AG20443 (cell line): ENCODE data around the gene RHOD.

Experiments used
- DNase-seq: peaks from one replicate; pipeline ENCODE4 v3.0.0; 2012; ENCODE audit warnings: low spot score, mixed read lengths

The RHOD gene

DNA sequence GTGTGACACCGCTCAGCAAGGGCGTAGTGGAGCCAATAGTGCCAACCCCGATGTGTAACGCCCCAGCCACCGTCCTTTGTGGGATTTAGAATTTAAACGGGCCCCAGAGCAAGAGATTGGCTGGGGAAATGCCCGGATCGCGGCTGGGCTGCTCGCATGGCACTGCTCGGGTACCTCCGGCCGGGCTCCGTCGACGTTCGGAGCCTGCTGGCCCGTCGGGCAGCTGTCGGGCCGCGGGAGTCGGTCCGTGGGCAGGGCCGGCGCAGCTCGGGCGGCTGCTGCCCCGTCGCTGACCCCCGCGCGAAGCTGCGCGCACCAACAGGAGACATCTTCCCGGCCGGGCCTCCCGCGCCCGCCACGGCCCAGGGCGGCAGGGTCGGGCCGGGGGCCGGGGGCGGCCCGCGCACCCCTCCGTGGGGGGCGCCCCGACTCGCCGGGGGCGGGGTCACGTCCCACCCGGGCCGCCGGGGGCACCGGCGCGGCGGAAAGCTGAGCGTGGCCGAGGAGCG is 61.1 kb downstream of the RHOD start:
- DNase-seq = peak; percentile 66

GRCh38 chr11:67118181-67118766 is 61.6 kb downstream of the RHOD start:
- peak; percentile 63 for DNase-seq

DNA sequence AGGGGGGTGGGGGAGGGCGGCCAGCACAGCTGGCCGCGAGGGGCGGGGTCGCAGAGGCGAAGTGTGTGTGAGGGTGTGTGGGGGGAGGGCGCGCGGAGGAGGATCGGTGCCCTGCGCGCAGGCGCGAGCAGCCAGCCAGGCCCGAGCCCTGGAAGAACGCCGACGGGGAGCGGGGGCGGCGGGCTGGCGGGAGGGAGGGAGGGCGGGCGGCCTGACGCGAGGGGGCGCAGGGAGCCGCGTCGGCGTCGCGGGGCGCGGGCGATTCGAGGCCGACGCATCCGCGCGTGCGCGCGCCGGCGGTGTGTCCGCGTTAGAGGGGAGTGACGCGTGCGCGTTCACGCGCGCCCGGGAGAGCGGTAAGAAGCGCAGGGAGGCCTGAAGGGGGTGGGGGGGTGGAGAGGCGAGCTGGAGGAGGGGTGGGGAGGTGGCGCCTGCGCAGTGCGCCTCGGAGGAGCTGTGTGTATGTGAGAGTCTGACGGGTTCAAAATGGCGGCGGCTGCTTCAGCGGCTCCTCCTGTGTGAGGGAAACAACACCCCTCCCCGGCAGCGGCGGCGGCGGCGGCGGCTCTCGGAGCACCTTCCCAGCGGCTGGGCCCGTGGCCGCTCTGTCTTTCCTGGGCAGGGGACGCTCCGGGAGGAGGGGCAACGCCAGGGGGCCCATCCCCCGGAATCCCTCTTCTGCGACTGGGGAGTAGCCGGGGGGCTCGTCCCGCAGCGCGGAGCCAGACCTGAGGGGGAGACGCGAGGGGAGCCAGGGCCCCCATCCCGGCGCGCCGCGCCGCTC is 62.3 kb downstream of the RHOD start, which contains the start of gene KDM2A:
TSS of gene KDM2A (plus strand) at position 463 of the 784 bp plus-strand sequence. CDS start 2,054 bp downstream, outside the sequence.
- peak; percentile 100 for DNase-seq

GRCh38 chr11:67119585-67120391 is 63.1 kb downstream of the RHOD start:
- DNase-seq = peak; percentile 66

GRCh38 chr11:67120456-67120855 is 63.8 kb downstream of the RHOD start:
- no peak for DNase-seq

- DNase-seq = no peak
Observed at GRCh38 chr11:67120881-67121710, 64.4 kb downstream of the RHOD start.
